ENCODE results near the gene NEGR1.

NEGR1 gene

GRCh38 chr1:71621785-71622184, 660.6 kb downstream of the NEGR1 start:
- DNase-seq (ENCODE audit: low read depth) = no peak
- no peak overlapping the region for H3K4me3 ChIP-seq (ENCODE audit: low read depth, low read length)
- no peak for TF ChIP-seq CTCF (conservative IDR thresholded peaks at IDR 0.05; ENCODE audit: low read depth, low read length)

GRCh38 chr1:71618766-71619530, 663.4 kb downstream of the NEGR1 start:
- no peak overlapping the region for H3K4me3 ChIP-seq (ENCODE audit: low read depth, low read length)
- no peak for DNase-seq (ENCODE audit: low read depth)
- TF ChIP-seq CTCF (conservative IDR thresholded peaks at IDR 0.05; ENCODE audit: low read depth, low read length) = no peak

GRCh38 chr1:71618191-71618590, 664.1 kb downstream of the NEGR1 start:
- DNase-seq (ENCODE audit: low read depth) = no peak
- no peak overlapping the region for H3K4me3 ChIP-seq (ENCODE audit: low read depth, low read length)
- TF ChIP-seq CTCF (conservative IDR thresholded peaks at IDR 0.05; ENCODE audit: low read depth, low read length) = no peak

GRCh38 chr1:71610476-71610875, 671.9 kb downstream of the NEGR1 start:
- no peak for TF ChIP-seq CTCF (conservative IDR thresholded peaks at IDR 0.05; ENCODE audit: low read depth, low read length)
- H3K4me3 ChIP-seq (ENCODE audit: low read depth, low read length) = no peak overlapping the region
- no peak for DNase-seq (ENCODE audit: low read depth)

GRCh38 chr1:71603044-71603776, 679.1 kb downstream of the NEGR1 start:
- DNase-seq (ENCODE audit: low read depth) = no peak
- TF ChIP-seq CTCF (conservative IDR thresholded peaks at IDR 0.05; ENCODE audit: low read depth, low read length) = no peak
- H3K4me3 ChIP-seq (ENCODE audit: low read depth, low read length) = no peak overlapping the region

- no peak for DNase-seq (ENCODE audit: low read depth)
- no peak overlapping the region for H3K4me3 ChIP-seq (ENCODE audit: low read depth, low read length)
- TF ChIP-seq CTCF (conservative IDR thresholded peaks at IDR 0.05; ENCODE audit: low read depth, low read length) = no peak
Measured at GRCh38 chr1:71600023-71600422, 682.3 kb downstream of the NEGR1 start.

Measured in choroid plexus epithelial cell (primary cell).